Measurements from ENCODE around the gene CITED4. TPM values are rescaled to one million over a fixed set of nuclear protein-coding genes. Genes with fewer than 3 reads are reported as not detected.
A peak's percentile ranks its signal among the peaks of the same experiment; 100 is the strongest.

The CITED4 gene
- total and polyA plus RNA-seq, 9 of the 15 experiments (the other 6 are each of a cell fraction or from before 2014, with no cell fraction given) = 0.11 to 1.2 (median 0.17) TPM; not detected in 2

DNA sequence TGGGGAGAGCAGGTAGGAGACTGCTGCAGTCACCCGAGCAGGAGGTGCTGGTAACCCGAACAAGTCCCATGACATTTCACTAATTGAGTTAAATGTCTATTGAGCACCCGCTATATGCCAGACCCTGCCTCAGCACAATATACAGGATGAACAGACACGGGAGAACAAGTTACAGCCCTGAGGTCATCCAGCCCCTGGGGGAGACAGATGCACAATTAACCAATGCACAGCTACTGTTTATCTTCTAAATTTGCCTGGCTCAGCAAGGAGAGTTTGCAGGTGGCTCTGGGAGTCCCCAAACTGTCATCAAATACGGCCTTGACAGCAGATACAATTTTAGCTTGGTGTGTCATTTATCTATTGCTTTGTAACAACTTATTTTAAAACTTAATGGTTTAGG lies 18.1 kb downstream of the CITED4 start (continued):
- no peak for TF ChIP-seq KLF6 (CRISPR knock-in tag; IDR thresholded peaks at IDR 0.05; ENCODE audit: borderline replicate concordance)
- no peak for TF ChIP-seq U2AF2 (optimal IDR thresholded peaks at IDR 0.05; ENCODE audit: low read depth, low read length)

DNA sequence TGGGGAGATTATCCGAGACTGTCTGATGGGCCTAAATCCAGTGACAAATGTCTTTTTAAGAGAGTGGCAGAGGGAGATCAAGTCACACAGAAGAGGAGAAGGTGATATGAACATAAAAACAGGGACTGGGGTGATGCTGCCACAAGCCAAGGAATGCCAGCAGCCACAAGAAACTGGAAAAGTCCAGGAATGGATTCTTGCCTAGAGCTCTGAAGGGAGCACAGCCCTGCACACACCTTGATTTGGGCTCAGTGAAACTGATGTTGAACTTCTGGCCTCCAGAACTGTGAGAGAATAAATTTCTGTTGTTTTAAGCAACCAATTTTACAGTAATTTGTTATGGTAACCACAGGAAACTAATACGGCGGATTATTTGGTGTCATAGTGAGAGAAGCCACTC lies 19.5 kb downstream of the CITED4 start:
- intact Hi-C loops (cut with micrococcal nuclease) (no loop called here), in situ Hi-C loops (cut with MboI) (loop anchor here (5.0 kb wide), 2 partner anchors 60 to 215 kb away; partner anchors contain the start of gene KCNQ4)
- Histone ChIP-seq H3K9me1 (ENCODE audit: control insufficient read depth, insufficient read depth, low read length) (no peaks in the 10 kb centered on the region), H3K4me2 (ENCODE audit: insufficient read depth, low read length) (no peak overlapping the region), H3K4me1 (replicated peaks in 1 of 2; ENCODE audit: control insufficient read depth in 2 of 2, insufficient read depth in 2 of 2, low read length in 2 of 2) (peaks cover 31 to 53% of the 10 kb centered on the region in 2 experiments), H2AFZ (ENCODE audit: low read depth, low read length) (no peak overlapping the region), H3K27me3 (ENCODE audit: control insufficient read depth in 2 of 2, insufficient read depth in 2 of 2, low read length in 2 of 2) (no peaks in the 10 kb centered on the region), H3K4me3 (no peak overlapping the region), H3K79me2 (ENCODE audit: control insufficient read depth, insufficient read depth, low read length) (no peaks in the 10 kb centered on the region), H3K36me3 (ENCODE audit: control insufficient read depth, insufficient read depth, low read length) (no peaks in the 10 kb centered on the region; the same call in 2 of the 3 replicates), H3K9ac (ENCODE audit: insufficient read depth in 1 of 2, low read depth in 2 of 2, low read length in 2 of 2) (no peak overlapping the region), H3K27ac (ENCODE audit: extremely low read depth, low read depth, low read length) (no peak overlapping the region), H4K20me1 (replicated peaks; ENCODE audit: control insufficient read depth, insufficient read depth, low read length) (no peaks in the 10 kb centered on the region), H3K9me3 (replicated peaks; ENCODE audit: control insufficient read depth, insufficient read depth, low read depth, low read length) (no peaks in the 10 kb centered on the region; the same call in 1 of the 2 replicates)
- no peak for ATAC-seq
- BruUV-seq (replicated peaks) = no TSS peak
- no peak for DNase-seq (ENCODE audit: extremely low read depth in 1 of 4, low spot score in 3 of 4)
- CTCF ChIA-PET (ENCODE audit: low intra/inter-chr PET ratio) = no interaction called here
- TF ChIP-seq, protein P1, sequence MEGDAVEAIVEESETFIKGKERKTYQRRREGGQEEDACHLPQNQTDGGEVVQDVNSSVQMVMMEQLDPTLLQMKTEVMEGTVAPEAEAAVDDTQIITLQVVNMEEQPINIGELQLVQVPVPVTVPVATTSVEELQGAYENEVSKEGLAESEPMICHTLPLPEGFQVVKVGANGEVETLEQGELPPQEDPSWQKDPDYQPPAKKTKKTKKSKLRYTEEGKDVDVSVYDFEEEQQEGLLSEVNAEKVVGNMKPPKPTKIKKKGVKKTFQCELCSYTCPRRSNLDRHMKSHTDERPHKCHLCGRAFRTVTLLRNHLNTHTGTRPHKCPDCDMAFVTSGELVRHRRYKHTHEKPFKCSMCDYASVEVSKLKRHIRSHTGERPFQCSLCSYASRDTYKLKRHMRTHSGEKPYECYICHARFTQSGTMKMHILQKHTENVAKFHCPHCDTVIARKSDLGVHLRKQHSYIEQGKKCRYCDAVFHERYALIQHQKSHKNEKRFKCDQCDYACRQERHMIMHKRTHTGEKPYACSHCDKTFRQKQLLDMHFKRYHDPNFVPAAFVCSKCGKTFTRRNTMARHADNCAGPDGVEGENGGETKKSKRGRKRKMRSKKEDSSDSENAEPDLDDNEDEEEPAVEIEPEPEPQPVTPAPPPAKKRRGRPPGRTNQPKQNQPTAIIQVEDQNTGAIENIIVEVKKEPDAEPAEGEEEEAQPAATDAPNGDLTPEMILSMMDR (IDR thresholded peaks at IDR 0.05 in 2 of 3, conservative IDR thresholded peaks at IDR 0.05 in 1 of 3; ENCODE audit: insufficient read depth in 2 of 3, low read depth in 1 of 3, low read length in 3 of 3) = no peak
- no peak for TF ChIP-seq HMGN3 (IDR thresholded peaks at IDR 0.05; ENCODE audit: borderline replicate concordance, extremely low read depth, insufficient read length, low read depth, low read length)
- TF ChIP-seq RBM25 (IDR thresholded peaks at IDR 0.05; ENCODE audit: low read depth, low read length, severe bottlenecking) = peak; percentile 77
- TF ChIP-seq, protein P2, sequence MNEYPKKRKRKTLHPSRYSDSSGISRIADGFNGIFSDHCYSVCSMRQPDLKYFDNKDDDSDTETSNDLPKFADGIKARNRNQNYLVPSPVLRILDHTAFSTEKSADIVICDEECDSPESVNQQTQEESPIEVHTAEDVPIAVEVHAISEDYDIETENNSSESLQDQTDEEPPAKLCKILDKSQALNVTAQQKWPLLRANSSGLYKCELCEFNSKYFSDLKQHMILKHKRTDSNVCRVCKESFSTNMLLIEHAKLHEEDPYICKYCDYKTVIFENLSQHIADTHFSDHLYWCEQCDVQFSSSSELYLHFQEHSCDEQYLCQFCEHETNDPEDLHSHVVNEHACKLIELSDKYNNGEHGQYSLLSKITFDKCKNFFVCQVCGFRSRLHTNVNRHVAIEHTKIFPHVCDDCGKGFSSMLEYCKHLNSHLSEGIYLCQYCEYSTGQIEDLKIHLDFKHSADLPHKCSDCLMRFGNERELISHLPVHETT (CRISPR knock-in tag; conservative IDR thresholded peaks at IDR 0.05 in 1 of 2, IDR thresholded peaks at IDR 0.05 in 1 of 2) = no peak
- TF ChIP-seq HNRNPUL1 (IDR thresholded peaks at IDR 0.05; ENCODE audit: low read length) = no peak
- TF ChIP-seq, protein P3, sequence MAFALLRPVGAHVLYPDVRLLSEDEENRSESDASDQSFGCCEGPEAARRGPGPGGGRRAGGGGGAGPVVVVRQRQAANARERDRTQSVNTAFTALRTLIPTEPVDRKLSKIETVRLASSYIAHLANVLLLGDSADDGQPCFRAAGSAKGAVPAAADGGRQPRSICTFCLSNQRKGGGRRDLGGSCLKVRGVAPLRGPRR (CRISPR knock-in tag; IDR thresholded peaks at IDR 0.05) = no peak
- TF ChIP-seq, protein P4, sequence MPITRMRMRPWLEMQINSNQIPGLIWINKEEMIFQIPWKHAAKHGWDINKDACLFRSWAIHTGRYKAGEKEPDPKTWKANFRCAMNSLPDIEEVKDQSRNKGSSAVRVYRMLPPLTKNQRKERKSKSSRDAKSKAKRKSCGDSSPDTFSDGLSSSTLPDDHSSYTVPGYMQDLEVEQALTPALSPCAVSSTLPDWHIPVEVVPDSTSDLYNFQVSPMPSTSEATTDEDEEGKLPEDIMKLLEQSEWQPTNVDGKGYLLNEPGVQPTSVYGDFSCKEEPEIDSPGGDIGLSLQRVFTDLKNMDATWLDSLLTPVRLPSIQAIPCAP (CRISPR knock-in tag; IDR thresholded peaks at IDR 0.05; ENCODE audit: borderline replicate concordance) = no peak
- WGBS (ENCODE audit: insufficient coverage, low coverage, missing lambda C conversion rate) = 92% methylated on average over 3 of the region's 3 CpGs
- POLR2A ChIA-PET = interaction anchor here (1.0 to 1.7 kb wide), 2 partner anchors 14 to 56 kb away, joined by 4 to 5 read pairs; no protein-coding TSS in a partner anchor
- no peak for FAIRE-seq

Data from K562 (cell line).